DMS79 (cell line): ENCODE data around the gene MAN2A2.
A peak's percentile ranks its signal among the peaks of the same experiment; 100 is the strongest.
"Not testable (repeated sequence)": the region's sequence is repeated elsewhere in the genome, so short reads cannot be mapped to it uniquely, and the experiment has no call there.

ENCODE experiments used
- DNase-seq: peaks from one replicate; lab custom pipeline; 2025; lab: John Stamatoyannopoulos, UW

The MAN2A2 gene

GRCh38 chr15:90871139-90871715 lies 31.9 kb upstream of the MAN2A2 start:
- no peak for DNase-seq

GRCh38 chr15:90871716-90872485 lies 31.2 kb upstream of the MAN2A2 start:
- no peak for DNase-seq

GRCh38 chr15:90872486-90873184 lies 30.5 kb upstream of the MAN2A2 start:
- DNase-seq, result no peak

GRCh38 chr15:90873488-90873997 lies 29.6 kb upstream of the MAN2A2 start:
- no peak for DNase-seq

- peak; percentile 19 for DNase-seq
These were observed 29.0 kb upstream of the MAN2A2 start for GRCh38 chr15:90873998-90874605.

- not testable (repeated sequence) for DNase-seq
These were observed 28.1 kb upstream of the MAN2A2 start for GRCh38 chr15:90874986-90875385.

- no peak for DNase-seq
These were observed 27.5 kb upstream of the MAN2A2 start for GRCh38 chr15:90875549-90875981.

- no peak for DNase-seq
These were observed 27.1 kb upstream of the MAN2A2 start for GRCh38 chr15:90876046-90876445.

GRCh38 chr15:90876512-90877170 lies 26.5 kb upstream of the MAN2A2 start:
- no peak for DNase-seq

GRCh38 chr15:90877315-90877714 lies 25.8 kb upstream of the MAN2A2 start:
- DNase-seq, result no peak

- DNase-seq, result no peak
These were observed 25.1 kb upstream of the MAN2A2 start for GRCh38 chr15:90877996-90878395.

GRCh38 chr15:90878660-90879059 lies 24.4 kb upstream of the MAN2A2 start:
- no peak for DNase-seq

GRCh38 chr15:90879730-90880366 lies 23.3 kb upstream of the MAN2A2 start:
- no peak for DNase-seq

- no peak for DNase-seq
These were observed 22.5 kb upstream of the MAN2A2 start for GRCh38 chr15:90880381-90881145.

- no peak for DNase-seq
These were observed 21.7 kb upstream of the MAN2A2 start for GRCh38 chr15:90881181-90881977.

GRCh38 chr15:90881978-90882721 lies 21.0 kb upstream of the MAN2A2 start:
- DNase-seq, result no peak

GRCh38 chr15:90882781-90883525 lies 20.1 kb upstream of the MAN2A2 start:
- DNase-seq, result no peak

GRCh38 chr15:90883526-90883975 lies 19.6 kb upstream of the MAN2A2 start:
- no peak for DNase-seq
